SK-MEL-5 (cell line): ENCODE data around the gene SERPINH1. TPM values are rescaled to one million over a fixed set of nuclear protein-coding genes. Genes with fewer than 3 reads are reported as not detected.
"Not testable (repeated sequence)": the region's sequence is repeated elsewhere in the genome, so short reads cannot be mapped to it uniquely, and the experiment has no call there.

Experiments
- DNase-seq: peaks from one replicate; pipeline ENCODE4 v3.0.0-alpha.2; 2016; ENCODE audit warnings: low read depth, low spot score
- in situ Hi-C: cut with HindIII; loops from 2 replicates; pipeline ENCODE4 v1.10.0; 2016; ENCODE audit warnings: low sequenced_read_pairs, high pct_unique_total_duplicates, low pct_unique_long_range_greater_than_20kb
- total RNA-seq: library from RNA; depleted of rRNA; stranded (reverse); fragments of >200 nt; shearing (Covaris generic); gene quantifications from 2 replicates; pipeline ENCODE4 v1.2.3, GENCODE V29; 2014

SERPINH1 gene
- total RNA-seq, 1 experiment from 2014 or later = 21.6 TPM

GRCh38 chr11:75583718-75584658 is 21.9 kb downstream of the SERPINH1 start:
- DNase-seq = no peak
- in situ Hi-C loops = no loop called here

- in situ Hi-C loops, DNase-seq: not testable (repeated sequence)
Measured at GRCh38 chr11:75584659-75585292, 22.7 kb downstream of the SERPINH1 start.

DNA sequence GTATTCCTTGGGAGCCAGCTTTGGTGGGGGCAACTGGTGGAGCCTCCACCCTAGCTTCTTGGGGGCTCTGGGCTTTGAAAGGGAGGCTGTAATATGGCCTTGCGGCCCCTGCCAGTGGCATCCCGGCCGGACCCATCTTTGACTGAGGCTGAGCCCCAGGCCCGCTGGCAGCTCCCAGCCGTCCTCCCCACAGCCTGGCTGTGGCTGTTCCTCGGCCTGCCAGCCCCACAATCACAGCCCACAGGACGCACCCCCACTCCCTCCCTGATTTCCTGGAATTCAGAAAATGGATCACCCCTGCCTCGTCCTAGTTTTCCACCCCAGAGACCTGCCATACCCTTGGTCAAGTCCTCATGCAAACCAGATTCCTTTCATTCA is 23.2 kb downstream of the SERPINH1 start:
- in situ Hi-C loops = no loop called here
- no peak for DNase-seq

DNA sequence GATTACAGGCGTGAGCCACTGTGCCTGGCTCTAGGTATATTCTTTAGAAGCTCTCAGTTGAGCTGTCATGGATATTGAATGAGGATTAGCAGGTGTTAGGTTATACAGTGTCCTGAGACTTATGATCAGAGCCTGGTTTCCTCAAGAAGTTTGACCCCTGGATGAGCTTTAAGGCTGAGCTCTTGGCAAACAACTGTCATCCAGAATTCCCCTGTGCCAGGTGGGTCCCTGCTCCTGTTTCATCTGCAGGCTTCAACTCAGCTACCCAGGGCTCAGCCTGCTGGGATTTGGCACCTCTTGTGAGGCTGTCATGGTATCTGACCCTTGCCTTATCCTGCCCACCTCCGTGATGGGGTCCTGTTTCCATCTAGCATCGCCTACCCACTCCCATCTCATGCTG is 24.3 kb downstream of the SERPINH1 start:
- no peak for DNase-seq
- in situ Hi-C loops = no loop called here

DNA sequence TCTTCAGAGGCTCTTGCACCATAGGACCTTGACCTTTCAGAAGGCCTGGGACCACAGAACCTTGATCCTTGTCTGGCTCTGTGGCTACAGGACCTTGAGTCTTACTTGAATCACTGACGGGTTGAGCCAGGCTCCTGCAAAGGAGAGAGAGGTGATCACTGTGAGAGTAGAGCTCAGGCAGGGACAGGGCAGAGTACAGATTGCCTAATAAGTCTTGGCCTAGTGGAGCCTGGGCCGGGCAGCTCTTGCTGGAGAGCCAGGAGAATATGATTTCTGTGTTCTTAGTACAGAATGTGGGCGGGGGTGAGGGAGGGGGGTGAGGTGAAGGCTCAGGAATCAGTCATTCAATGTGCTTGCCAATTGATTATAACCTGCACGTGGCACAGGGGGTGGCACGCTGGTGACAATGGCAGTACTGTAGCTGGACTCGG is 26.0 kb downstream of the SERPINH1 start:
- no peak for DNase-seq
- in situ Hi-C loops = no loop called here

GRCh38 chr11:75589051-75589450 is 27.0 kb downstream of the SERPINH1 start:
- no peak for DNase-seq
- in situ Hi-C loops = no loop called here

- in situ Hi-C loops = no loop called here
- DNase-seq = no peak
Measured at GRCh38 chr11:75589933-75590332, 27.9 kb downstream of the SERPINH1 start.

- in situ Hi-C loops = no loop called here
- no peak for DNase-seq
Measured at GRCh38 chr11:75591371-75591770, 29.3 kb downstream of the SERPINH1 start.

DNA sequence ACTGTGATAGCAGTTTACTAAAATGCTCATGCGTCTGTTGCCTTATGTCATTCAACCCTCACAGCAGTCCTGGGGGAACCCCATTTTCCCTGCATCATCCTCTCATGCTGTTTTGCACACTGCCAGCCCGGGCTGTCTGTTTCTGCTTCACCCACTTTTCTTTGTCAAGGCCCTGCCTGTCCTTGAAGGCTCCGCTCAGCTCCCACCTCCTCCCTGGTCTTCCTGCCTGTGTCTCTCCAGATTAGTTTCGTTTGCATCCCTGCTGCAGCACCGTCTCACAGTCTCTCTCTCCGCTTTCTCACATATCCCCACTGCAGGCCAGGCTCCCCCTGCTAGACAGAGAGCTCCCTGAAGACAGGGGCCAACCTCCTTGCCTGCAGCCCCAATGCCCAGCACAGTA is 29.9 kb downstream of the SERPINH1 start:
- in situ Hi-C loops = no loop called here

DNA sequence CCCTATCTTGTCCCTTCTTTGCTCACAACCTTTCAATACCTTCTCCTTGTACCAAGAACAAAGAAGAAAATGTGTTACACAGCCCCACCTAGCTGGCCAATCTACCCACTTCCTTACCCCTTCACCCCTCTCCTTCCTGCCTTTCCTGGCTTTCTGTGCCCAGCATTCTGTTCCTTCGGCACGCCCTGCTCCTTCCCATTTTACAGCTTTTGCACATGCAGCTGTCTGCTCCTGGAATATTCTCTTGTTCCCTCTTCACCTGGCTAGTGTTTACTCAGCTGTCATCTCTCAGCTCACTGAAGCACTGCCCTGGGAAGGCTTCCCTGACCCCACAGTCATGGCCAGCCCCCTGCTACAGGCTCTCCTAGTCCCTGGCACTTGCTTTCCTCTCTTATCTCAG is 30.7 kb downstream of the SERPINH1 start:
- in situ Hi-C loops = no loop called here
- DNase-seq = no peak

More for the DNA sequence above, 29.9 kb downstream of the SERPINH1 start:
- no peak for DNase-seq

- in situ Hi-C loops = no loop called here
- peak; percentile 21 for DNase-seq
Measured at GRCh38 chr11:75593286-75593915, 31.3 kb downstream of the SERPINH1 start.

DNA sequence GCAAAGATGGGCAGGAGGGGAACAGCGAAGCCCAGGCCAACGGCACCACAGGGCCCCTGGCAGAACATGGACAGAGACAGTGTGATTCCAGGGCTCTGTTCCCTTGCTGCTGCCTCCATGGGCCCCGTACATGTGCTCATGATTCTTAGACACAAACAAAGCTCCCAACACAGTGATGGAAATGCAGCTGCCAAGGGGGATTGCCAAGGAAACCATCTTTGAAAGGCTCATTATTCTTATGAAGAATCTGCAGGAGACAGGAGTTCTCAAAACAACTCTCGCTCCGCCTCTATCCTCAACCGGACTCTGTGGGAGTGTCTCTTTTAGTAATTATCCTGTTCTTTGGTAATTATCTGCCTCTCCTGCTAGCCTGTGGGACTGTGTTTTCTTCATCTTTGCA is 32.2 kb downstream of the SERPINH1 start:
- in situ Hi-C loops = no loop called here

DNA sequence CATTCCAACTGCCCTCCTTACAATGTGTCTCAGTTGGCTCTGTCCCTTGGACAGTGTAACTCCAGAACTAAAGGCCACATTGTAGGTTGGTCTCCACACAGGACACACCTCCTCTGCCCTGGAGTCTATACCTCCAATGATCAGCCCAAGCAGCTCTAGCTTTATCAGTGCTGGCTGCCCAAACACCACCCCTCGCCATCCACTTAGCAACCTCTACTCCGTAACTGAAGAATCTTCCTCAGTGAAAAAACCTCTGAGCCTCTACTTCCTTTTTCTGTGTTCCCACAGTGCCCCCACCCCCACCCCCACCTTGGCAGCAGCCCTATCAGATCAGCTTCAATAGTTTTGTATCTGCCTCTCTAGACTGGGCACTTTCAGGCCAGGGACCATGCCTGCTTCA is 33.4 kb downstream of the SERPINH1 start:
- in situ Hi-C loops = no loop called here
- no peak for DNase-seq

More for the DNA sequence above, 32.2 kb downstream of the SERPINH1 start:
- no peak for DNase-seq

- in situ Hi-C loops = no loop called here
- DNase-seq = no peak
Measured at GRCh38 chr11:75596914-75597313, 34.9 kb downstream of the SERPINH1 start.

DNA sequence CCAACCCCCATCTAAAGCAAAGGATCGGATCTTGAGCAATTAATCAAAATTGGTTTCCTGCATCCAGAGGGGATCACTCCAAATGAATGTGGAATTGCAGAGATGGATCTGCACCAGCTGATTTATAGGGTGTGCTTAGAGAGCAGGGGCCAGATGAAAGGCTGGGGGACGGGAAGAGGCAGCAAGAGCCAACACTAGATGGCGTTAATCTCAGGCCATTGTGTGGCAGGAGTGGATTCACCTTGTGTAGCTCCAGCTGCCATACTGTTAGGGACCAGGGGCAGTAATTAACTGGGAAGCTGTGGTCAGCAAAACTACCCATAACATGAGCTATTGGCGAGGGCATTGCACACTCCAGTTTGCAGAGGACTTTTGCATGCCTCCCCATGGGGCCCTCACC is 35.6 kb downstream of the SERPINH1 start:
- in situ Hi-C loops = no loop called here
- peak; percentile 81 for DNase-seq

DNA sequence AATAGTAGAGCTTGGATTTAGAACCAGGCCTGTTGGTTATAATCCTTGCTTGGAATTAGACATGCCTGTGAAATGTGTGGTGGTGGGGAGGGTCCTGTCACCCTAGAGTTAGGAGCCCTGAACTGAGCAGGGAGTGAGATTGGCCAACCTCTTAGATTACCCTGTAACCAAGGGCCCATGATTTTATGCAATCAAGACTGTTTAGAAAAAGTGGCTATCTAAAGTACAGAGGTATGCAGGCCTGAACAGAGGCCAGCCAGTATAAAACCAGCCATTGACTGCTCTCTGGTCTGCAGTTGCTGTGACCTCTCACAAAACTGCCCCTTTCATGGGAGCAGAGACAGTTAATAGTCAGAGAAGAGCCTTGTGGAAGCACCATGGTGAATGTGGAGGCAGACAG is 36.2 kb downstream of the SERPINH1 start:
- no peak for DNase-seq
- in situ Hi-C loops = no loop called here

- DNase-seq = no peak
- in situ Hi-C loops = no loop called here
Measured at GRCh38 chr11:75598900-75599299, 36.8 kb downstream of the SERPINH1 start.

DNA sequence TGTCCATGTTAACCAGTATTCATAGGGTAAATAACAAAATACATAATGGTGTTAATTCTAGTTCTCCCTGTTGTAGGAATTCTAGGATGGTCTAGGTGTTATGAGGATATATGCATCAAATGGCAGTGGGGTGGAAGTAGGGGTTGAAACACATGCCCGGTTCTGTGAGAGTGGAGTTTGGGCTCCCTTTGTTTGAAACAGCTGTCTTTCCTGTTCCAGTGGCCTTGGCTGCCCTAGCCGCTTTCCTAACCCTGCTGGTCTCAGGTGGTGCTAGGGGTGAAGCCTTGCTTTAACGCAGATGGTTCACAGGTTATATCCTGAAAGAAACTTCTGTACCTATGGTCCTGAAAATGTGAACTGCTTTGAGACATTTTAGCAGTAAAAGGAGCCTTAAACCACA is 38.3 kb downstream of the SERPINH1 start:
- in situ Hi-C loops = no loop called here

More for the DNA sequence above, 38.3 kb downstream of the SERPINH1 start:
- DNase-seq = no peak
